LNCAP (cell line): ENCODE results near the gene ATP1B2.

Source experiments
- CTCF ChIP-seq: fragments of 450-650 bp; IDR thresholded peaks from 2 replicates; pipeline ENCODE4 v1.5.1; 2017; ENCODE audit warnings: mild to moderate bottlenecking

The ATP1B2 gene

GRCh38 chr17:7688808-7689316, 38.1 kb downstream of the ATP1B2 start:
- TF ChIP-seq CTCF: no peak

GRCh38 chr17:7695586-7695985, 44.9 kb downstream of the ATP1B2 start:
- no peak for TF ChIP-seq CTCF

GRCh38 chr17:7697828-7698588, 47.3 kb downstream of the ATP1B2 start:
- no peak for TF ChIP-seq CTCF

GRCh38 chr17:7700510-7700909, 49.8 kb downstream of the ATP1B2 start:
- TF ChIP-seq CTCF: no peak

GRCh38 chr17:7701681-7702080, 51.0 kb downstream of the ATP1B2 start:
- no peak for TF ChIP-seq CTCF

GRCh38 chr17:7702776-7703175, 52.0 kb downstream of the ATP1B2 start:
- TF ChIP-seq CTCF: no peak

GRCh38 chr17:7703584-7704479, 53.1 kb downstream of the ATP1B2 start:
- TF ChIP-seq CTCF: no peak
